NCI-H128 (cell line): ENCODE data around the gene RIC8B.
A peak's percentile ranks its signal among the peaks of the same experiment; 100 is the strongest.
"Not testable (repeated sequence)": the region's sequence is repeated elsewhere in the genome, so short reads cannot be mapped to it uniquely, and the experiment has no call there.

Experiments used
- DNase-seq: peaks from one replicate; lab custom pipeline; 2025; ENCODE audit not compliant: unreplicated experiment; lab: John Stamatoyannopoulos, UW

RIC8B gene, protein sequence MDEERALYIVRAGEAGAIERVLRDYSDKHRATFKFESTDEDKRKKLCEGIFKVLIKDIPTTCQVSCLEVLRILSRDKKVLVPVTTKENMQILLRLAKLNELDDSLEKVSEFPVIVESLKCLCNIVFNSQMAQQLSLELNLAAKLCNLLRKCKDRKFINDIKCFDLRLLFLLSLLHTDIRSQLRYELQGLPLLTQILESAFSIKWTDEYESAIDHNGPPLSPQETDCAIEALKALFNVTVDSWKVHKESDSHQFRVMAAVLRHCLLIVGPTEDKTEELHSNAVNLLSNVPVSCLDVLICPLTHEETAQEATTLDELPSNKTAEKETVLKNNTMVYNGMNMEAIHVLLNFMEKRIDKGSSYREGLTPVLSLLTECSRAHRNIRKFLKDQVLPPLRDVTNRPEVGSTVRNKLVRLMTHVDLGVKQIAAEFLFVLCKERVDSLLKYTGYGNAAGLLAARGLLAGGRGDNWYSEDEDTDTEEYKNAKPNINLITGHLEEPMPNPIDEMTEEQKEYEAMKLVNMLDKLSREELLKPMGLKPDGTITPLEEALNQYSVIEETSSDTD

DNA sequence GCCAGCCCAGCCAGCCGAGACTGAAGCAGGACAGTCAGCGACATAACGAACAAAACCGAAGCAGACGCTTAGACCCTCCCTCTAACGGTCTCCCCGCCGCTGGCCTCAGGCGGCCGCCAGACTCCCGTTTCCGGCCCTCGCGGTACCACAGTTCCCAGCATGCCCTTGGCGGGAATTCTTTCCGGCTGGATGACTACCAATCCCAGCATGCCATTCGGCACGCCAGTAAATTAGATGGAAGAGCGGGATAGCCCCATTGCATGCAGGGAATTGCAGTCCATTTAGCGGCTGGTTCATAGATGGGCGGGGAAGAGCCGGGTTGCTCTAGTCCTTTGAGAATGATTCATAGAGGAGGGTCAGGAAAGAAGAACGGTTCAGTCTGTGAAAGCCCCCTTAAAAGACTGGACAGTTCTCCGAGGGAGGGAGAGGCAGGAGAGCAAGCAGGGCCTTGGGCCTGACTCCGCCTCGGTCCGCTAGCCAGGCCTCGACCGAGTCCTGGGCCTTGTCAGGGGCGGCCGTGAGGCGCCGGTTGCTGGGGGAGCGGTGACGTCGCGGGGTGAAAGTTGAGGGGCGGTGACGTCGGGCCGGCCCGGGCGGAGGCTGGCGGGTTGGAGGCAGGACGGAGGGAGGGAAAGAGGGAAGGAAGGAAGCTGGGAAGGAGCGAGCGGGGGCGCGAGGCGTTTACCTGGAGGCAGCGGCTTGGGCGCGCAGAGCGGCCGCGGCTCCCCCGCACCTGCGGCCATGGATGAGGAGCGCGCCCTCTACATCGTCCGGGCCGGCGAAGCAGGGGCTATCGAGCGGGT, at the start of gene RIC8B:
Gene RIC8B, plus strand, starts transcription at position 678 of the 803 bp plus-strand sequence. Its CDS starts 64 bp downstream, at position 742.
- peak; percentile 97 for DNase-seq

DNA sequence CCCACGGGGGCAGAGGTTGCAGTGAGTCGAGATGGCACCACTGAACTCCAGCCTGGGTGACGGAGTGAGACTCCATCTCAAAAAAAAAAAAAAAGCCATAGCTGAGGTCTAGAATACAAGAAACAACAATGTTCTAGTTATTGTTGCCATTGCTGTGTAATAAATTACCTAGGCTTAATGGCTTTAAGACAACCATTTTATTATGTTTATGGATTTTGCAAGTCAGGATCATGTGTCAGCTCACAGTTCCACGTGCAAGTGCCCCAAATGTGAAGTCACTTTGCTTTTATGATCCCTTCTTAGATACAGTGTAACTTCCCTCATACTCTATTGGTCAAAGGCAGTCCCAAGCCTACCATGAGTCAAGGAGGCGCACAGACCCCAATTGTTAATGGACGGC, 49.5 kb upstream of the RIC8B start:
- no peak for DNase-seq

DNA sequence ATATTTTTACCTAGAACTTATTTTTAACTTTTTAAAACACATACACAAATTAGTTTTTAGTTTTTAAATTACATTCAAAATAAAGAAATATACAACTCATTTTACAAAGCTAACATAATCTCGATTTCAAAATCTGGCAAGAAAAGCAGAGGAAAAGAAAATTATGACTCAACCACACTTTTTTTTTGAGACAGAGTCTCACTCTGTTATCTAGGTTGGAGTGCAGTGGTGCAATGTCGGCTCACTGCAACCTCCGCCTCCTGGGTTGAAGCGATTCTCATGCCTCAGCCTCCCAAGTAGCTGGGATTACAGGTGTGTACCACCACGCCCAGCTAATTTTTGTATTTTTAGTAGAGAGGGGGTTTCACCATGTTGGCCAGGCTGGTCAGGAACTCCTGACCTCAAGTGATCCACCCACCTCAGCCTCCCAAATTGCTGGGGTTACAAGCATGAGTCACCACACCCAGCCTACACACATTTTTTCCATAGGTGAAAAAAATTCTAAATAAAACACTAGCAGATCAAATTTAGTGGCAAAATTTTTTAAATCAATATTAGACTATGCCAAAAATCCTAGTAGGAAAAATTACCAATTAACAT, 47.8 kb upstream of the RIC8B start:
- DNase-seq = not testable (repeated sequence)

DNA sequence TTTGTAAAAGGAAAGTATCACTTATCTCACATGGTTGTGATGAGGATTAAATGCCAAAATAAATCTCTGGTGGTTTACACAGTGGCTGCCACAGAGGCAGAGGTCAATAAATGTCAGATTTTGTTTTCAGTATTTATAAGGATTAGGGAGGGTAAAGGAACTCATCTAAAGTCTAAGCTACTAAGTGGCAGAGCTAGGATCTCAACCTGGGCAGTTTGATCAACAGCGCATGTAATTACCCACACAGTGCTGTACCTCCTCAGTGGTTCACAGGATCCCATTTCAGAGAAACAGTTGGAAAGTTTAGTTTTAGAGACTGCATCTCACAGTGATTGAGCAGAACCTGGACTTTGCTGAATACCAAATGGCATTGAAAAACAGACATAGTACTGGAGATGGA, 44.9 kb upstream of the RIC8B start:
- DNase-seq = no peak

DNA sequence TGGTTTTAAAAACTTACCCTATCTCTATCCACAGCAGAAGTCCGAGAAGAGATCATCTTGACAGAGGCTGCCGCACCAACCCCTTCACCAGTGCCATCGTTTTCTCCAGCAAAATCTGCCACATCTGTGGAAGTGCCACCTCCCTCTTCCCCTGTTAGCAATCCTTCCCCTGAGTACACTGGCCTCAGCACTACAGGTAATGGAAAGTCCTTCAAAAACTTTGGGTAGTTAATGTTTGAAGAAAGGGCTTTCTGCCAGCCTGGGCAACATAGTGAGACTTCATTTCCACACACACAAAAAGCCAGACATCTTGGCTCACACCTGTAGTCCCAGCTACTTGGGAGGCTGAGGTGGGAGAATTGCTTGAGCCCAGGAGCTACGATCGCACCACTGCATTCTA, 41.6 kb upstream of the RIC8B start:
- DNase-seq = no peak

DNA sequence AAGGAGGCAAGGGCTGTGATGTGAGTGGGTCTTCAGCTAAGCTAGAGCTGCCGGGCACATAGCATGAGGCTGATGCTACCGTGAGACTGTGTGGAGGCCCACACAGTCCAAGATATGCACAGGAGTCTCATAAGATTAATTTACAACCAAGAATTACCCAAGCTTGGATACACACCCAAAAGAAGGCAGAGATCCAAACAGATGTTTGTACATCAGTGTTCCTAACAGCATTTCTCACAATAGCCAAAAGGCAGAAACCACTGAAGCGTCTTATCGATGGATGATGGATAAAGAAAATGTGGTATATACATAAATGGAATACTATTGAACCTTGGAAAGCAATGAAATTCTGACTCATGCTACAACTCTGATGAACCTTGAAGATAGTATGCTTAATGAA, 40.8 kb upstream of the RIC8B start:
- no peak for DNase-seq

DNA sequence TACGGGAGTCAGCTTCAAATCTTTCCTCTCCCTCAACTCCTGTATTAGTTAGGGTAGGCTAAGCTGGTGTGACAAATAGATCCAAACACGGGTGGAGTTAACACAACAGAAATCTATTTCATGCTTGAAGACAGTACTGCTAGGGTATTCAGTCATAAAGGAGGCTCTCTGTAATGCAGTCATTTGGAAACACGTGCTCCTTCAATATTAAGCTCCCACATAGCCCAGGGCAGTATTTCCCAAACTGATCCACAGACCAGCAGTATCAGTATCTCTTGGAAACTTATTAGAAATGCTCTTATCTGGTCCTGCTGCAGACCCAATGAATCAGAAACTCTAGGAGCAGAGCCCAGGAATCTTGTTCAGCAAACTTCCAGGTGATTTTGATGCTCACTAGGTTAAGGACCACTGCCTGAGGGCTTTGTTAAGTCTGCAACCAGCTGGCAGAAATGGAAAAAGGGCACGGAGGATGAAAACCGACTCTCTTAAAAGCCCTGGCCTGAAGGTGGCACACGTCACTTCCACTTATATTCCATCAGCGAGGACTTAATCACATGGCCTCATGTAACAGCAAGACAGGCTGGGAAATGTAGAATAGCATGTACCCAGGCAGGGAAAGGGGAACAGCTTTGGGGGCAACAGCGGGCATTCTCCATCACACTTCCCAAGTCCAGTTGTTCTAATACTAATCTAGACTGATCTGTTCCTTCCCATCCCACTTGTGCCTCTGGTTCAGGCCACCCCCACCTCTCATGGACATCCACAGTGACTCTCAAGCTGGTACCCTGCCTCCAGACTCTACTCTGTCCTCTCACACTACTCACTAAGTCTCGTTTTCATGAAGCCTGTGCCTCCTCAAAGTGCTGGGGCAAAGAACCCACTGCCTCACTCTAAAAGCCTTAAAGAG, 38.2 kb upstream of the RIC8B start:
- DNase-seq = no peak

DNA sequence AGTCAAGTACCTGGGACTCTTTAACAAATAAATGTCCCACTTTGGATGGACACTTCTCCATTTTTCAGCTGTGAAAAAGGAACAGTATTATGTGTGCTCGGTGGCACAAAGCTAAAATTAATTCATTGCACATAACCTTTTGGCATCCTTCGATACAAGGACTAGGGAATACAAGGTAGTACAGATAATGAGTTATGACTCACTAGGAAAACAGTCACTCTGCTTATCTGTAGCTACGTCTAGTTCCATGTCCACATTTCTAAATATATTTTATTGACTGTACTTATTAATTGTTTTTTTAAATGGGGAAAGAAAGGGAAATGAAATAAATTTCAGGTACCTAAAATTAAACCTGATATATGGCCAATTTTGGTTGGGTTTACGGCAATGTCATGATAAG, 35.2 kb upstream of the RIC8B start:
- no peak for DNase-seq

DNA sequence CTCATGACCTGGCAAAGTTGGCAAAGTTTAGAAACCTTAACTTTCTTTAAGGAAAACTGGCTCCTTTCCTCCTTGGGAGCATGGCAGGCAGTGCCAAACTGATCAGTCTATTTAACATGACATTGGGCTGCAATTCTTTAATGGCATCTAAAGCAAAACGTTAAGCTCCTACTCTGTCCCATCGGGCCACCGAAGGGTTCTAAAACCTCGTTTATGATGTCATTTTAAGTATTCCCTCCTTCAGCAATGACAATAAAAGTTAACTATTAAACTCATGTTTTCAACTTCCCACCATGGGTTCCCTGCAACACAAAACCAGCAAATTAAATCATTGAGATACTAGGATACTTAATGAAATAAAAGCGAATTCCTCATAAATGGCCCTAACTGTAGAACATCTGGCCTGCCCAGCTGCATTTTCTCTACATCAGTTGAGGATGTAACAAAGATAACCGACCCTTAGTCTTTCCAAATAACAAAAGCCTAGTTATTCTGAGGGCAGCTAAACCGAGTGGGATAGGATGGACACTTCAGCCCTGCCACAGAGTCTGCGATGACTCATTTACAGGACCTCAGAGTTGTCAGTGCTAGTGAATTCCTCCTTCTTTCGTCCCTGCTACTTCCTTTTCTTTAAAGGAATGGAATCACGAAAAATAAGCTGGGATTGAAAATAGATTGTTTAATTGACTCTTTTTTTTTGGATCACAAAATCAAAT, 34.5 kb upstream of the RIC8B start:
- no peak for DNase-seq

DNA sequence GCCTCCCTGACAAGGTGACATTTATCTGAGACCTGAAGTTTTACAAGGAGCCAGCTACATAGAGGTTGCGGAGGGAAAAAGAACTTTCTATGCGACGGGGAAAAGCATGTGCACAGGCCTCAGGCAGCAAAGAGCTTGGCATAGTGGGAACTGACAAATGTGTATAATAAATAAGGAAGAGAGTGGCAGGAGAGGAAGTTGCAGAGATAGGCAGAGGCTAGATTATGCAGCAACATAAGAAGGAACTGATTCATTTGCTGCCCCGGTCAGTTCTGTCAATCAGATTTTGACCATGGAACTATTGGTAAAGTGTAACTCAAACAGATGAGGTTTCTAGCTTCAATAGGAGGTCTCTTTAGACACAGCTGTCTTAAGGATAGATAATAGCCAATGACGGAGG, 33.7 kb upstream of the RIC8B start:
- DNase-seq = no peak

DNA sequence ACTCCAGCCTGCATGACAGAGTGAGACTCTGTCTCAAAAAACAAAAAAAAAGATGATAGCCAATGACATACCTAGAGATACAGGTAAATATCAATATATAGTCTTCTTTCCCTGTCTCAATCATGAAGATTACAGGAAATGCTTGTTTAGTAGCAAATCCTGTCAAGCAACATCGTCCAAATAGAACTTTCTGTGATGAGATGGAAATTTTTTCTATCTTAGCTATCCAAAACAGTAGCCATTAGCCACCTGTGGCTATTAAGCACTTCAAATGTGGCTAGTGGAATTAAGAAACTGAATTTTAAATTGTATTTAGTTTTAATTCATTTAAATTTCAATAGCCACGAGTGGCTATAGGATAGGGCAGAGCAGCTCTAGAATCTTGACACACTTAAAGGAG, 33.2 kb upstream of the RIC8B start:
- no peak for DNase-seq

DNA sequence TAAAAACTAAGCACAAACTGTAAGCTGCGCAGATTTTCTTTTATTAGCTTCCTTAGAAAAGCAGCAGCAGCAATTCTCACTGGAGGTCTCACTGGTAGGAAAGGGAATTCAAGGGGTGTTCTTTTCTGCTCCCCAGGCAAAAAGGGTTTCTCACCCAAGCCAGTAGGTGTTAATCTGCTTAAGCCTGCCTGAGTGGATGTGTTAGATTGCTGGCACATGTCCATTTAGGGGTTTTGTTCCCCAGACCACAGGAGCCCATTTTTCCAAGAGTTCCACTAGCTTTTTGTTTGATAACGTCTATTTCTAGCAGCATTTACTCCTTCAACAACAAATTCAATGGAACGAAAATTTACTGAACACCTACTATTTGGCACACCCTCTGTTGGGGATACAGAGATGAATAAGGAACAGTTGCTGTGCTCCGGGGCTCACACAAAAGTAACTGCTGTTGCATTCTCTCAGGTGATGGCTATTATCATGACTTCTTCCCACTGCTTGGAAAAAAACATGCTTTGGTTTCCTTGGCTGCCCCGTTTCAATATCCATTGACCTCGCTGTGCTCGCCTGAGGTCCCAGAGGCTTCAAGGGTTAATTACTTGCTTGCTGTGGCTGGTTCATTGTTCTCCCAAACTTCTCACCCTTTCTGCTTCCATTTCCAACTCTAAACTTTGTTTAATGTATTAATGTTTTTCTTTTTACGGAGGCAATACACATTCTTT, 31.1 kb upstream of the RIC8B start:
- no peak for DNase-seq

DNA sequence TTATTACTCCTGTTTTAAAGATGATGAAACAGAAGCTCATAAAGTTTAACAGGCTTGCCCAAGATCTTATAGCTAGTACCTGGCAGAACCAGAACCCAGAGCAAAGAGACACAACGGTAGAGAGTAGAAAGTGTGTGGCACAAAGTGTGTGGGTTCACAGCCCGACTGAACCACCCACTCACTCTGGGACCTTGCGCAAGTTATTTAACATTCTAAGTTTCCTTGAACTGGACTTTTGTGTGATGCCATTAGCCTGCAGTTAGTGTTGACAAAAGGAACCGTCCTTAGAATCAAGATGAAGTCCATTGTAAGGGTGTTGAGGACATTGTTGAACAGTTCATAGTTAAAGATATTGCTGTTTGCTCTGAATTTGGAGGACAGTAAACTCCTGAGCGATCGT, 29.9 kb upstream of the RIC8B start:
- DNase-seq = no peak

DNA sequence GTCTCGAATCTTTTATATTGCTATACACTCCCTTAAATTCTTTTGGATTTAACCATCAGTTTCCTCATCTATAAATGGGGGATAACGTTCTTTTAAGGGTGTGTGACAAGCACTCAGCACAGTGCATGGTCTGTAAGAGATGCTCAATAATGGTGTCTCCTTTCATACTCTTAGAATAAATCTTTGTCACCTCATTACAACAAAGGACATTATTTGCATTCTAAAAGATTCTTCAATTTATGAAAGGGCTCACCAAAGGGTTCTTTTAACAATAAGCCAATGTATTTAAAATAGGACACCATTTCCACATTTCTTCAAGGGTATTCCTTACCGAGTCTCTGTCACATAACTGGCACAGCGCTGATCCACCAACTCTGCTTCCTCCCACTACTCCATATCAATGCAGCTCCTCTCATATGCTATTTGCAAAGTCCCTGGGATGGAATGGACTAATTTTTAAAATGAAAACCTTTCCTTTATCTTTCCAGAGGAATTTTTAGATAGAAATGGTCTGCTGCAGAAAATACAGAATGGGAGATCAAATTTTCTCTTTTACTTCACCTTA, 29.2 kb upstream of the RIC8B start:
- DNase-seq = no peak

DNA sequence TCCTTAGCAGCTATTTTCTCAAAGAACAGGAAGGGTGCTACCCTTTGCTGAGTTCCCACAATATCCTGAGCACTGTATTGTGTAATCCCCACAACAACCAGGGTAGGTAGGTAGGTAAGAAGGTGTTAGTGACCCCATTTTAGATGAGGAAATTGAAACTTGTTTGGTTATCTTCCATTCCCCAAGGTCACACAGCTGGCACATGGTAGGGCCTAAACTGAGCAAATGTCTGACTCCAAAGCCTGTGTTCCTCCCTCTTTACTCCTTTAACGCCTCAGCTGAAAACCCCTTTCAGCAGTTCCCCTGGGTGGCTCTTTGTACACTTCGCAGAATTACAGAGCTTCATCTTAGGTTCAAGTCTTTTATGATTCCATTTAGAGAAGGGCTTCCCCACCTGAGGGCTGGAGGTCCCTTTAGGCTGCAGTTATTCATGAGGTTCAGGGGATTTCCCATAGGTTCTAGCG, 26.5 kb upstream of the RIC8B start:
- no peak for DNase-seq

DNA sequence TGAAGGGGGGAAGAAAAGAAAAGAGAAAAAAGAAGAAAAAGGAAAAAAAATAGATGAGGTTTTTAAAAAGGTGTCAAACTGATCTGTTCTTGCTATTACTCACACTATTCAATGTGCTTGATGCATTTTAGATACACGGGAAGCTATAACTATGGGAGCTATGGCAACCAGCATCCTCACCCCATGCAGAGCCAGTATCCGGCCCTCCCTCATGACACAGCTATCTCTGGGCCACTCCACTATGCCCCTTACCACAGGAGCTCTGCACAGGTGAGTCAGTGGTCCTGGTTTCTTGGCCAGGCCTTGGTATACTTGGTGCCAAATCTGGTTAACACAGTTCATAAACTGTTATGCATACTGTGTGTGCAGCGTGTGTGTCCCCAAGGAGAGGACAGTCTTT, 24.0 kb upstream of the RIC8B start:
- DNase-seq = no peak

DNA sequence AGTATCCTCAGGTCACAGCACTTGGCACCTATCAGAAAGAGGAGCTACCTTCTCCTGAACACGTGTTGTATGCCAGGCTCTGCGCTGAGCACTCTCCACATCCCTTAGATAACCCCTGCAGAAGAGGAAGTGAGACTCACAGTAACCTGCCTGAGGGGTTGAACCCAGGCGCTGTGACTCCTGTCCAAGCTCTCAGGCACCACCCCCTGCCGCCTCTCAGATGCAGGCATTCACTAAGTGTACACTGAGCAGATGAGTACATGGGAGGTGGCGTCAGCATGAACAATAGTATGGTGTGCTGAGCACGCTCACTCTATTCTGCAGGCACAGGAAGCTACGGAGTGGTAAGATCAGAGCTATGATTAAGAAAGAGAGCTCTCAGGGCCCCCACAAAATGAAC, 21.0 kb upstream of the RIC8B start:
- DNase-seq = no peak

DNA sequence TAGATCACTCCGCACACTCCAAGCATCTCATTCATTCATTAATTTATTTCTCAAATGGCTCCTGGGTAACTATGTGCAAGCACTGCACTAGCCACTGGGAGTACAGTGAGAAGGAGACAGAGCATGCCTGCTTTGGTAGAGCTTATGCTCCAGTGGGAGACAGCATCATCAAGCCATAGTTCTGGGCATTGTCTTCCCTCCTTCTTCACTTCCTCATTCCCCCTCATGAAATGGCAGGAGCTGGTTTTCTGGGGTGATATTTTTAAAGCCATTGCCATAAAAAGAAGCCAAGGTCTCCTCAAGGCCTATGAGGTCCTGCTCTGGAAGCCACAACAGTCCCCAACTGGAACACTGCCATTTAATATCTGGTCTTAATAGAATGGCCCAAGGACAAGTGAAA, 20.2 kb upstream of the RIC8B start:
- DNase-seq = no peak
